Tibial artery (tissue), 4 donors: ENCODE measurements around the gene BAIAP2.
"Not testable (repeated sequence)": the region's sequence is repeated elsewhere in the genome, so short reads cannot be mapped to it uniquely, and the experiment has no call there.

Experiments used
- DNase-seq, 2 donors: peaks; one replicate each; pipeline ENCODE4 v3.0.0-alpha.2; 2019
- H3K27ac ChIP-seq, 2 donors: fragments of 200-600 bp; sonication (generic) in 1 of 2; 1 replicate in 1 of 2; 2 replicates in 1 of 2; pipeline ENCODE4 v1.5.1; 2018 to 2019; ENCODE audit warnings: mild to moderate bottlenecking in 1 of 2
- H3K27me3 ChIP-seq, 2 donors: fragments of 200-600 bp; sonication (generic) in 1 of 2; one replicate each; pipeline versions ENCODE4 v1.5.1 to v1.6.0; 2016 to 2019
- H3K36me3 ChIP-seq, 3 donors: fragments of 200-600 bp; sonication (generic) in 2 of 3; one replicate each; pipeline ENCODE4 v1.5.1; 2016 to 2019; ENCODE audit warnings: mild to moderate bottlenecking in 2 of 3
- H3K4me1 ChIP-seq, 4 donors: fragments of 200-600 bp; sonication (generic) in 2 of 4; 1 replicate in 3 of 4; 2 replicates in 1 of 4; pipeline ENCODE4 v1.5.1; 2016 to 2019
- H3K4me3 ChIP-seq, 2 donors: fragments of 200-600 bp; sonication (generic) in 1 of 2; 1 replicate in 1 of 2; 2 replicates in 1 of 2; pipeline ENCODE4 v1.5.1; 2018 to 2019; ENCODE audit warnings: mild to moderate bottlenecking in 2 of 2
- H3K9me3 ChIP-seq, 3 donors: fragments of 200-600 bp; sonication (generic) in 1 of 3; one replicate each; pipeline ENCODE4 v1.5.1; 2016 to 2019
- CTCF ChIP-seq, 2 experiments: fragments of 200-600 bp in 1 of 2; fragments of 450-650 bp in 1 of 2; IDR thresholded peaks; one replicate each; pipeline ENCODE4 v1.5.1; 2017 to 2019; ENCODE audit warnings: antibody characterized with exemption in 2 of 2, mild to moderate bottlenecking in 1 of 2, moderate library complexity in 1 of 2
- intact Hi-C: fragments of 100-400 bp; cut with DNase I; formaldehyde crosslinking; loops from one replicate; pipeline ENCODE4 v1.15.0; 2023; ENCODE audit warnings: low total_unique reads

BAIAP2 gene

DNA sequence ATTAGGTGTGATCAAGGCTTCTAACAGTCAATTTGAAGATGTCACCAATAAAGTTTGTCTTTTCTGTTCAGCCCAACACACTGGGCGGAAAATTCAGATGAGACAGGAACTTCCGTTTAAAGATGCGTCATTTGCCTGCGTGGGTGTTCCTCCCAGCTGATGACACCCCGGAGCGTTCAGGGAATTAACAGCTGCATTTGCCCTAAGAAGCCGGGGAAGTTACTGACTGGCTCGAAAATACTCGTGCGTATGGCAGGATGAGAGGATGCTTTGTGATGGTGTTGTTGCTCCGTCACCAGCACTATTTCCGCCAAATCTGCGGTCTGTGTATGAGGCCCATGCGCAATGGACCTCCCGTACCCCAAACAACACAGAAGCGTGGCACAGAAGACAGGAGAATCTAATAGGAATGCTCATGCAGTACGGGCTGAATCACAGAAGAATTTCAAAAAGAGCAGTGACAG is 118.4 kb downstream of the BAIAP2 start:
- intact Hi-C loops = no loop called here
- no peak overlapping the region for H3K27ac ChIP-seq
- DNase-seq = no peak

DNA sequence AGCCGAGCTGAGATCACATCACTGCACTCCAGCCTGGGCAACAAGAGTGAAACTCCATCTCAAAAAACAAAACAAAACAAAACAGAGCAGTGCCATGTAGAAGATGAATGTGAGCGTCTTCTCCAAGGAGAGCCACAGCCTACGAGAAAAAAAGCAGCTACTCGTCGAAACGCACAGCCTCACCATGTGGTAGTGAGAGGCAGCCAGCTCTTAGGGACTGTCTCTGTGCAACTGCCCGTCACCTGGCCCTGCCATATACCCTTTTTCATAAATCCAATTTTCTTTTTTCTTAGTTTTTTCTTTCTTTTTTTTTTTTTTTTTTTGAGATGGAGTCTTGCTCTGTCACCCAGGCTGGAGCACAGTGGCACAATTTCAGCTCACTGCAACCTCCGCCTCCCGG is 119.1 kb downstream of the BAIAP2 start:
- intact Hi-C loops, H3K27ac ChIP-seq: not testable (repeated sequence)

More for the DNA sequence above, 118.4 kb downstream of the BAIAP2 start:
- Histone ChIP-seq H3K27me3 (peaks cover 0 to 36% of the 10 kb centered on the region in 2 donors), H3K9me3 (no peaks in the 10 kb centered on the region), H3K4me1 (no peaks in the 10 kb centered on the region), H3K4me3 (no peak overlapping the region), H3K36me3 (no peaks in the 10 kb centered on the region)
- no peak for TF ChIP-seq CTCF (IDR thresholded peaks at IDR 0.05)

DNA sequence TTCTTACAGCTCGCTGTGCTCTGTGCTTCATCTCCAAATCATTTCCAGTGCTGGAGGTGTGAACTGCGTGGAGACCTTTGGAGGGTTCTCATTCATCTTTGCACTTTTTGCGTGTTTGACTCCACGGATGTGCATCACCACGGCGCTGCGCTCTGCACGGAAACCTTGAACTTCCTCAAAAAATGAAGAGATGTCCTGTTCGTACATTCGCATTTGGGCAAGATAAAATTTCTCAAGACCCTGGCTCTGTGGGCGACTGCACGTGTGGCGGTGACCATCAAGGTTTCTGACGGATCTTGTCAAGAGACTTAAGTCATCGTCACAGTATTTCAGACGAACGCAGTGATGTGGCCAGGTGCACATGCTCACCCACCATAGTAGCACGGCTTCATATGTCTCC is 120.0 kb downstream of the BAIAP2 start:
- no peak for DNase-seq
- Histone ChIP-seq H3K4me3 (no peak overlapping the region), H3K27ac (no peak overlapping the region), H3K4me1 (peaks cover 0 to 2% (median 0%) of the 10 kb centered on the region in 4 donors), H3K9me3 (no peaks in the 10 kb centered on the region), H3K27me3 (peaks cover 0 to 38% of the 10 kb centered on the region in 2 donors), H3K36me3 (no peaks in the 10 kb centered on the region)
- TF ChIP-seq CTCF (IDR thresholded peaks at IDR 0.05) = no peak
- intact Hi-C loops = no loop called here

More for the DNA sequence above, 119.1 kb downstream of the BAIAP2 start:
- not testable (repeated sequence) for H3K4me3 ChIP-seq, H3K36me3 ChIP-seq, DNase-seq, H3K4me1 ChIP-seq, H3K9me3 ChIP-seq
- H3K27me3 ChIP-seq = peaks cover 0 to 38% of the 10 kb centered on the region in 2 donors

DNA sequence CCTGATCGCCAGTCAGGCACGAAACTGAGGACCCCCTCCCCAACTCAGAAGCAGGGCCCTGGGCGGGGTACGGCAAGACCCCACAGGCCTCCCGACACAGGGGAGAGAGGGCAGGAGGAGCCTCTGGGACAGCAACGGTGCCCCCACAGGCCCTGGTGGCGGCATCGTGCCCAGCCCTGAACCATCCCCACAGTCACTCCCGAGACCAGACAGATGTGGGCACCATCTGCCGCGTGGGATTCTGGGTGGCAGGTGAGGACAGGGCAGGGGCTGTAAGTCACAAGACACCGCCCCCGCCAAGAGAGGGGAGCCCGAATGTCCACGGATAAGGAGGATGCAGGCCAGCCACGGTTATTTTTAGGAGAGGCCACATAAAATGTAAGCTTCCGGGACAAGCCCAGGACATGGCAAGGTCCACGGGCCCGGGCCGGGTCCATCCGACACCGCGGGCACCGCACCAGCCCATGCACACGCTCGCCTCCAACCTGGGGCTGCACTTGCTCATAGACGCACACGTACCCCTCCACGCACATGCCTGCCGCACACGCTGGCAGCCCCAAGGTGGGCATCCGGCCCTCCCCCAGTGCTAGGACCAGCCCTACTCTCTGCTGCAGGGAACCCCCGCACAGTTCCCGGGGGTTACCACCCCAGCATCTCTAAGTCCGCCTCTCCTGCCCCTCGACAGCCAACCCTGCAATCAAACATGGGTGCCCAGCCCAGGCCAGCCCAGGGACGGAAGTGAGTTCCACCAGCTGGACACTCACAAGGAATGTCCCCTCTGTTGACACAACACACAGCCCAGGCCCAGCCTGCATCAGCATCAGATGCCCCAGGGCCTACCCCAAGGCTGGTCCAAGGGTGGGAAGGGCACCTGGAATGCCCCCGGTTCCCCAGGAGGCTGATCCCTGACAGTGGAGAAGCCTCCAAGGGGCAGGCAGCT is 122.2 kb downstream of the BAIAP2 start:
- no peak for DNase-seq
- Histone ChIP-seq H3K4me3 (no peak overlapping the region), H3K27me3 (peaks cover 0 to 47% of the 10 kb centered on the region in 2 donors), H3K27ac (no peak overlapping the region), H3K4me1 (peaks cover 0 to 4% (median 0%) of the 10 kb centered on the region in 4 donors), H3K36me3 (no peaks in the 10 kb centered on the region), H3K9me3 (no peaks in the 10 kb centered on the region)
- TF ChIP-seq CTCF (IDR thresholded peaks at IDR 0.05) = no peak
- intact Hi-C loops = no loop called here

GRCh38 chr17:81157848-81158687 is 123.1 kb downstream of the BAIAP2 start:
- Histone ChIP-seq H3K9me3 (no peaks in the 10 kb centered on the region), H3K27me3 (peaks cover 0 to 56% of the 10 kb centered on the region in 2 donors), H3K36me3 (no peaks in the 10 kb centered on the region), H3K4me3 (no peak overlapping the region), H3K4me1 (peaks cover 0 to 4% (median 0%) of the 10 kb centered on the region in 4 donors), H3K27ac (no peak overlapping the region)
- TF ChIP-seq CTCF (IDR thresholded peaks at IDR 0.05) = no peak
- intact Hi-C loops = no loop called here
- no peak for DNase-seq
